ENCODE measurements around the gene MED15.
A peak's percentile ranks its signal among the peaks of the same experiment; 100 is the strongest.

Gene MED15

GRCh38 chr22:20550851-20551744, 43.7 kb downstream of the MED15 start:
- no peaks in the 10 kb centered on the region for H3K9me3 Mint-ChIP-seq
- no peaks in the 10 kb centered on the region for H3K27me3 Mint-ChIP-seq
- H3K4me3 Mint-ChIP-seq: peak overlapping the region; percentile 80 to 83
- DNase-seq (peak; percentile 33 to 59 (median 35)), ATAC-seq (replicated peaks) (peak; percentile 61)
- peak overlapping the region; percentile 94 to 96 for H3K27ac Mint-ChIP-seq
- peaks cover 50% of the 10 kb centered on the region for H3K36me3 Mint-ChIP-seq (ENCODE audit: insufficient read depth)
- H3K4me1 Mint-ChIP-seq (ENCODE audit: low read depth in 2 of 2): peaks cover 59 to 69% of the 10 kb centered on the region in 2 donors

GRCh38 chr22:20551805-20552442, 44.5 kb downstream of the MED15 start:
- H3K4me1 Mint-ChIP-seq (ENCODE audit: low read depth in 2 of 2): peaks cover 61 to 76% of the 10 kb centered on the region in 2 donors
- ATAC-seq (replicated peaks) (peak; percentile 21), DNase-seq (peak in 1 of 3 experiments; percentile 27)
- peak overlapping the region; percentile 94 to 96 for H3K27ac Mint-ChIP-seq
- H3K9me3 Mint-ChIP-seq: no peaks in the 10 kb centered on the region
- H3K36me3 Mint-ChIP-seq (ENCODE audit: insufficient read depth): peaks cover 56% of the 10 kb centered on the region
- peak overlapping the region; percentile 80 to 83 for H3K4me3 Mint-ChIP-seq
- no peaks in the 10 kb centered on the region for H3K27me3 Mint-ChIP-seq

- Mint-ChIP-seq H3K27ac (peak overlapping the region; percentile 94 to 96), H3K9me3 (no peaks in the 10 kb centered on the region), H3K36me3 (ENCODE audit: insufficient read depth) (peaks cover 64% of the 10 kb centered on the region), H3K4me1 (ENCODE audit: low read depth in 2 of 2) (peaks cover 69 to 84% of the 10 kb centered on the region in 2 donors), H3K27me3 (no peaks in the 10 kb centered on the region), H3K4me3 (peak overlapping the region; percentile 80 to 83)
- ATAC-seq (replicated peaks): no peak
- no peak for DNase-seq
Measured at GRCh38 chr22:20552443-20553401, 45.3 kb downstream of the MED15 start.

GRCh38 chr22:20553947-20554741, 46.7 kb downstream of the MED15 start:
- DNase-seq (no peak), ATAC-seq (replicated peaks) (no peak)
- H3K4me3 Mint-ChIP-seq: peak overlapping the region; percentile 47 to 63
- H3K27ac Mint-ChIP-seq: peak overlapping the region; percentile 94 to 96
- peaks cover 4 to 9% of the 10 kb centered on the region in 2 donors for H3K9me3 Mint-ChIP-seq
- H3K36me3 Mint-ChIP-seq (ENCODE audit: insufficient read depth): peaks cover 73% of the 10 kb centered on the region
- H3K27me3 Mint-ChIP-seq: no peaks in the 10 kb centered on the region
- H3K4me1 Mint-ChIP-seq (ENCODE audit: low read depth in 2 of 2): peaks cover 73 to 88% of the 10 kb centered on the region in 2 donors

GRCh38 chr22:20554824-20555223, 47.4 kb downstream of the MED15 start:
- Mint-ChIP-seq H3K9me3 (peaks cover 4 to 10% of the 10 kb centered on the region in 2 donors), H3K4me1 (ENCODE audit: low read depth in 2 of 2) (peaks cover 73 to 84% of the 10 kb centered on the region in 2 donors), H3K4me3 (peak overlapping the region; percentile 63 to 78), H3K27me3 (no peaks in the 10 kb centered on the region), H3K27ac (peak overlapping the region; percentile 93 to 98), H3K36me3 (ENCODE audit: insufficient read depth) (peaks cover 74% of the 10 kb centered on the region)
- DNase-seq (no peak), ATAC-seq (replicated peaks) (no peak)

GRCh38 chr22:20558534-20558933, 51.1 kb downstream of the MED15 start:
- Mint-ChIP-seq H3K9me3 (peaks cover 4 to 10% of the 10 kb centered on the region in 2 donors), H3K4me3 (peak overlapping the region in 1 of 2 donors; percentile 50), H3K36me3 (ENCODE audit: insufficient read depth) (peaks cover 73% of the 10 kb centered on the region), H3K27ac (peak overlapping the region; percentile 93 to 98), H3K27me3 (no peaks in the 10 kb centered on the region), H3K4me1 (ENCODE audit: low read depth in 2 of 2) (peaks cover 60 to 62% of the 10 kb centered on the region in 2 donors)
- DNase-seq (no peak), ATAC-seq (replicated peaks) (no peak)

- H3K36me3 Mint-ChIP-seq (ENCODE audit: insufficient read depth): peaks cover 73% of the 10 kb centered on the region
Measured at GRCh38 chr22:20559174-20559760, 51.9 kb downstream of the MED15 start.

GRCh38 chr22:20560716-20561115, 53.3 kb downstream of the MED15 start:
- Mint-ChIP-seq H3K36me3 (ENCODE audit: insufficient read depth) (peaks cover 81% of the 10 kb centered on the region), H3K27ac (peak overlapping the region; percentile 59 to 79), H3K4me3 (peak overlapping the region in 1 of 2 donors; percentile 29), H3K9me3 (peaks cover 4 to 10% of the 10 kb centered on the region in 2 donors), H3K4me1 (ENCODE audit: low read depth in 2 of 2) (peaks cover 65 to 72% of the 10 kb centered on the region in 2 donors), H3K27me3 (no peaks in the 10 kb centered on the region)
- no peak for DNase-seq
- no peak for ATAC-seq (replicated peaks)

More at GRCh38 chr22:20559174-20559760, 51.9 kb downstream of the MED15 start:
- H3K4me3 Mint-ChIP-seq: no peak overlapping the region
- H3K9me3 Mint-ChIP-seq: peaks cover 4 to 10% of the 10 kb centered on the region in 2 donors
- peaks cover 66 to 69% of the 10 kb centered on the region in 2 donors for H3K4me1 Mint-ChIP-seq (ENCODE audit: low read depth in 2 of 2)
- ATAC-seq (replicated peaks) (no peak), DNase-seq (no peak)
- peak overlapping the region; percentile 93 to 98 for H3K27ac Mint-ChIP-seq
- no peaks in the 10 kb centered on the region for H3K27me3 Mint-ChIP-seq

GRCh38 chr22:20561882-20562281, 54.5 kb downstream of the MED15 start:
- no peak for DNase-seq
- Mint-ChIP-seq H3K4me3 (no peak overlapping the region), H3K4me1 (ENCODE audit: low read depth in 2 of 2) (peaks cover 65 to 74% of the 10 kb centered on the region in 2 donors), H3K36me3 (ENCODE audit: insufficient read depth) (peaks cover 75% of the 10 kb centered on the region), H3K27ac (peak overlapping the region; percentile 59 to 79), H3K9me3 (peaks cover 4 to 10% of the 10 kb centered on the region in 2 donors), H3K27me3 (no peaks in the 10 kb centered on the region)
- no peak for ATAC-seq (replicated peaks)

- peaks cover 76% of the 10 kb centered on the region for H3K36me3 Mint-ChIP-seq (ENCODE audit: insufficient read depth)
- no peaks in the 10 kb centered on the region for H3K27me3 Mint-ChIP-seq
- peaks cover 65 to 74% of the 10 kb centered on the region in 2 donors for H3K4me1 Mint-ChIP-seq (ENCODE audit: low read depth in 2 of 2)
- no peak for DNase-seq
- ATAC-seq (replicated peaks): no peak
- H3K27ac Mint-ChIP-seq: peak overlapping the region; percentile 82 to 96
- H3K9me3 Mint-ChIP-seq: peaks cover 4 to 10% of the 10 kb centered on the region in 2 donors
- peak overlapping the region in 1 of 2 donors; percentile 82 for H3K4me3 Mint-ChIP-seq
Measured at GRCh38 chr22:20562607-20563465, 55.4 kb downstream of the MED15 start.

GRCh38 chr22:20563466-20563906, 56.1 kb downstream of the MED15 start:
- peak overlapping the region; percentile 82 to 96 for H3K27ac Mint-ChIP-seq
- H3K9me3 Mint-ChIP-seq: peaks cover 4 to 8% of the 10 kb centered on the region in 2 donors
- peaks cover 66 to 74% of the 10 kb centered on the region in 2 donors for H3K4me1 Mint-ChIP-seq (ENCODE audit: low read depth in 2 of 2)
- ATAC-seq (replicated peaks) (peak; percentile 21), DNase-seq (no peak)
- peaks cover 76% of the 10 kb centered on the region for H3K36me3 Mint-ChIP-seq (ENCODE audit: insufficient read depth)
- H3K4me3 Mint-ChIP-seq: peak overlapping the region; percentile 82 to 90
- H3K27me3 Mint-ChIP-seq: no peaks in the 10 kb centered on the region

Measured in effector memory CD8-positive, alpha-beta T cell (primary cell).